Stimulated activated CD4-positive, alpha-beta T cell treated with anti-CD3 and anti-CD28 coated beads, TNF-alpha, amount 100 ng/mL, for 1 hour (primary cell): Measurements from ENCODE around the gene MUC13.

ENCODE experiments used
- DNase-seq, 3 donors: peaks; one replicate each; pipeline ENCODE4 v3.0.0-alpha.2; 2020; ENCODE audit warnings: low read depth in 3 of 3, low spot score in 1 of 3

MUC13 gene

DNA sequence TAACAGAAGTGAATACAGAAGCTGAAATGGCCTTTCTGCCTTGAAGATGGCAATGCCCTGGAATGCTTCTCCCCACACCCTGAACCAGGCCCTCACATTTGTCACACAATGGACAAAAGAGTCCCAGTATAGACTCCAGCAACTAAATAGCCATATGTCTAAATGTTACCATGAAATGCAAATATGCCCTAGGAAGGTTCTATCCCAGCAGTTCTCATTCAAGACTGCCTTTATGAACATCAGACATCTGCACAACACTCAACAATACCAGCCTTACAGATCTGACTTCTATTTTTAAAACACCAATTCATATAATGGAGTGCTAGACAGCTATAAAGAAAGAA is 55.2 kb downstream of the MUC13 start:
- DNase-seq: no peak

DNA sequence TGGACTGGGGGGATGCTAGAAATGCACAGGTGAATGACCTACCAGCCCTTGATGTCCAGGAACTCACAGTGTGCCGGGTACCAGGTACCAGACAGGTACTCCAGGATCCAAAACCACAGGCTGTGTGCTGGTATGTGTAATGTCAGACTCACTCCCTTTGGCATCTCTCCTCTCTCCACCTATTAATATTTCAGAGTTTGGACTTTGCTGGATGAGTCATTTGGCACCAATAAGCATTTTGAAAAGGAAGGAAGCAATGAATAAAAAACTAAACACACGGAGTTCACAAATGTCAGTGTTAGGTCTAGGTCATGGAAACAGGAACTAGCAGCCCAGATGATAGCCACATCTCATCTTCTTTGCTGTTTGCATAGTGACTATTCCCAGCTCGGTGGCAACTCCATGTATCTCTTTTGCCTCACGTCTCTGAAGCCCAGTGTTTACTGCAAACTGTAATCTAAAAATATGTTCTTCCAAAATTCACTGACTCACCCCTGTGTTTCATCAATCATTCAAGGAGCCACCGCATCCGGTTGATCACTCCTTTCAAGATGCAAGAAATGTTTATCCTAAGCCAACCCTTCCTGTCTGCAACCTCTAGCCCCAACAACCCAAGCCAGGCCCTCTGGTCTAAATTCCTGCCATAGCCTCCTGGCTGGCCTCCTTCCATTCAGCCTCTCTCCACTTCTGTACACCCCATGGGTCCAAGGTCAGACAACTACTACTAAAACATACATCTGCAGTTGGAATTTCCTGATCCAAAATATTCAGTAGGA is 55.8 kb downstream of the MUC13 start:
- no peak for DNase-seq

DNA sequence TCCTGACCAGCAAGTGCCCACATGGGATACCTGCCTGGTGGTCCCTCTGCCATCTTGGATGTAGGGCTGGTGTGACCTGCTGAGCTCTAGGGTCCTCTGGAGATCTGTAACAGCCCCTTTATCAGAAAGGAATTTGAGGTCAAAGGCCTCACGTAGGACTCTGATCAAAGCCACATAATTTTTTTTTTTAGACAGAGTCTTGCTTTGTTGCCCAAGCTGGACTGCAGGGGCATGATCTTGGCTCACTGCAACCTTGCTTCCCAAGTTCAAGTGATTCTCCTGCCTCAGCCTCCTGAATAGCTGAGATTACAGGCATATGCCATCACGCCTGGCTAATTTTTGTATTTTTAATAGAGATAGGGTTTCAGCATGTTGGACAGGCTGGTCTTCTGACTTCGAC is 56.9 kb downstream of the MUC13 start:
- DNase-seq: no peak

DNA sequence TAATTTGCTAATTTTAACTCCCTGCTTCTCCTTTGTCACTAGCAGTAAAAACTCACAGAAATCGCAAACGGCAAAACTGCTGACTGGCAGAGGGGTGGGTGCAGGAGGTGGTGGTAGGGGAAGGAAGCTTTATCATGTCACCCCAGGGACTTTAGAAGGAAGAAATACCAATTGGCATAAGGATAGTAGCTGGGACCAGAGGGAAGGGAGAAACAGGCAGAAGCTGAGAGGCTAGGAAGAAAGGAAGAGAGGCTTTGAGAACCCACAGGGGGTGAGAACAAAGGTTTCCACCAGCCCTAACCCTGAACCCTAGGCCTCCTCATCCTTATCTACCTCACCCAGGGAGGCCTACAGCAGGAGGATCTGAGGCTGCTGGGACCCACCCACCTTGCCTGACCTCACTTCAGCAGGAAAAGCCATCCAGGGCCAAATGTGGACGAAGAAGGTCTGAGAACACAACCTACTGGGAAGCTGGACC is 58.1 kb downstream of the MUC13 start:
- no peak for DNase-seq

DNA sequence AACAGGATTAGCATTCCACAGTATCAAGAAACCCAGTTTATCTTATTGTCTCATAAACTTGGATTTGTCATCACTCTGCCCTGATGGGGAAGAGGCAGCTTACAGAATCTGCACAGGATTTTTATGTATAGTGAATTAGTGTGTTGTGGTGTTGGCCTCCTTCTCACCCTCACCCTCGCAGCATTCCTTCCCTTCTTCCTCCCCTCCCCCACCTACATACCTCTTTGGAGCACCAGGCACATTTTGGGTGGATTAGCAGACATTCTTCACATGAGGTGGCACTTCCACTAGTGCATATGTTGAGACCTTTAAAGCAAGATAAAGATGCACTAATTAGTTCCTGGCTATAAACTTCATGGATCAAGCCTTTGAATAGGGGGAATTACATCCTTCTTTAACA is 61.3 kb downstream of the MUC13 start:
- DNase-seq: no peak

DNA sequence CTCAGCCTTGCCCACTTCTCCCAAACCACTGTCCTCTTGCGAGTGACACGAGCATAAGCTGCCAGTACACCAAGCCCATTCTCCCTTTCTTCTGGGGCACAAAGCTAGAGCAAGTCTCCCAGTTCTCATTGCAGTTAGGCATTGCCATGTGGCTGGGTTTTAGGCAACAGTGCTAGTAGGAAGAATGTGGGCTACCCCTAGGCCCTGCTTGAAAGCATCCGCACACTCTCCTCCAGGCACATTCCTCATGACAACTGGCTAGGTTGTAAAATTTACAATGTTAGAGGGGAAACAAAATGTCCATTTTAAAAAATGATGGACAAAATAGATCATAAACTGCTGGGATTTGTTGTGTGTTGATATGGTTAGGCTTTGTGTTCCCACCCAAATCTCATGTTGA is 67.0 kb downstream of the MUC13 start:
- no peak for DNase-seq

DNA sequence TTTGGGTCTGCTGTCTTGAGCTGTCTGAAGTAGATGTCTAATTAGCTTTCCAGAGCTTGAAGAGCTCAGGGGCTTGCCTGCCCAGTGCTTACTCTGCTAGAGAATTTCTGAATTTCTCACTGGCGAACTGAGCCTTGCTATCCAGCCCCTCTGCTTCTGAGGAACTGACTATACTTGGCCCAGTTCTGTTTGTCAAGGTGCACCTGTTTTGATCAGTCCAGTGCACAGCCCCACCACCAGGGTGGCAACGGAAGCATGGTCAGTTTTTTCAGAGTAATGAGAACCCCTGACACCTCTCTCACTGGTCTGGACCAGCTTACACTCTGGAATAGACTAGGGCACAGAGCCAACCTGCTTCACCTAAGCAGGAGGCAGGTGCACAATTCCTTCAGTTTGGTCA is 72.5 kb downstream of the MUC13 start:
- no peak for DNase-seq

DNA sequence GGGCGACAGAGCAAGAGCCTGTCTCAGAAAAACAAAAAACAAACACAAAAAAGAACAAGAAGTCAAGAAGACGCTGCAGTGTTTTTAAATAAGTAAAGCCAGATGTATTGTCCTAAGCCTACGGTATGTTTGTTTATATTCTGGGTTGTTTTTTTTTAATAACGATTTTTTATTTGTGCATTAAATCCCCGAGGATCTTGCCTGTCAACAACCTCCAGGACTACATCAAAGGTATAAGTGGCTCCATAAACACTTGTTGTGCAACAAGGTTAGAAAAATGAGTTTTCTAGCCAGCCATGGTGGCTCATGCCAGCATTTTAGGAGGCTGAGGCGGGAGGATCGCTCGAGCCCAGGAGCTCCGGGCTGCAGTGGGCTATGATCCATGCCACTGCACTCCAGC is 73.5 kb downstream of the MUC13 start:
- no peak for DNase-seq

DNA sequence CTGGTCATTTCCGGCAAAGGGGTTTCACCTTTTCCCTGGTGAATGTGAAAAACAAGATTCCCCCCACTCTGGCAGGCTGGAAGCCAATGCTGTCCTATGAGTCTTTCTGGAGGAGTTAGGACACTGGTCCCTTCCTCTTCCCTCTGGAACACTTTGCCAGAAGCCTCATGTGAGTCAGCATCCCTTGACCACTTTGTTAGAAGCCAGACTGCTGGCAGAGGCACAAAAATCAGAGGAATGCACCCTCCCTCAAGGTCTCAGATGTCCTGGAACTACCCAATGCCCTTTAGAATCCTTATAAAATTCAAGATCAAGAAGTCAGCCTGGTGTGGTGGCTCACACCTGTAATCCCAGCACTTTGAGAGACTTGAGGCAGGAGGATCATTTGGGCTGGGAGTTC is 74.0 kb downstream of the MUC13 start:
- DNase-seq: no peak

DNA sequence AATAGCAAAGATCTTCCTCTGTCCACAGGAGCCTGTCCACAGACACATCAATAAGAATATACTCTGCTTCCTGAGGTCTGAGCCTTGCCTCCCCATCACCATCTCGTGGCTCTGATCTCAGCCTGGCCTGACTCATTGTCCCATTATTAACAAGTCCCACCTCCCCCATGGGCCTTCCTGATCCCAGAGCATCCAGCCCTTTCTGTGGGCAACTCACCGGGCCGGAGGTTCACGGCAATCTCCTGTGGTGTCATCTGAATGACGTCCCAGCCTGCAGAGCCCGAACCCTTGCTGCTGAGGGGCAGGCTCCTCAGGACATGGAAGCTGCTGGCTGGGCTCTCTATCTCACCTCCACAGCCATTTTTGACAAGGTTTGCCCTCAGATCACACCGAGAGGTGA is 75.5 kb downstream of the MUC13 start:
- no peak for DNase-seq

DNA sequence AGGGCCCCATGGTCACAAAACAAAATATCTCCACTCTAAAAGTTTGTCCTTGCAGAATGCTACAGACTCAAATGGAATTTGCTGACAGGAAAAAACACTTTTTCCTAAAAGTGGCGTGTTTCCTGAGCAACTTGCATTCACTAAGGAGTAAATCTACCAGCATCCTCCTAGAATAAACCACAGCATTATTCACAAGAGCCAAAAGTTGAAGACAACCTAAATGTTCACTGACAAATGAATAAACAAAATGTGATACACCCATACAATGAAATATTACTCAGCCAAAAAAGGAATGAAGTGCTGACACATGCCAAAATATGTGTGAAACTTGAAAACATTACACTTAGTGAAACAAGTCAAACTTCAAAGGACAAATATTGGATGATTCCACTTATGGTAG is 76.3 kb downstream of the MUC13 start:
- no peak for DNase-seq

DNA sequence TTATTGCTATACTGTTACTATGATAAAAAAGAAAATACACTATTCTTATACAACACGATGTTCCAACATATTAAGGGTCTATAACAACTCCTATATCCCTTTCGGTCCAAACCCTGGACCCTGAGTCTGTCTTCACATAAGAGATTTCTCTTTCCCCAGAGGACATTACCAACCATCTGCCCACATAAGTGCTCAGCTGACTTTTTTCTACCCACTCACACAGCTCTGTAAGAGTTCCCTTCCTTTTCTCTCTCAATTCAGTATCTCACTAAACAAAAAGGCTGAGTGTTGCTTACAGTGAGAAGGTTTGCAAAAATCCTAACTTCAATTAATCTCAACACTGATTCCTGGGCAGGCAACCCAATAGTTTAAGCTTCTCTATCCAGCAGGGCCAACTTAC is 77.9 kb downstream of the MUC13 start:
- no peak for DNase-seq
